Small intestine (tissue), 7 donors: ENCODE data around the gene HSPA12A. TPM values are rescaled to one million over a fixed set of nuclear protein-coding genes. Genes with fewer than 3 reads are reported as not detected.

Source experiments
- DNase-seq, 2 donors: peaks; one replicate each; pipeline versions ENCODE4 v3.0.0 to v3.0.0-alpha.2; 2013
- FAIRE-seq: peaks from 2 replicates; lab custom pipeline; 2012; peaks lifted over from hg19 to GRCh38; lab: Jason Lieb, UNC
- H3K27ac ChIP-seq, 3 donors: one replicate each; pipeline ENCODE4 v1.5.1; 2013; ENCODE audit warnings: low read length in 2 of 3, mild to moderate bottlenecking in 2 of 3, control low read depth in 1 of 3, inconsistent platforms in 1 of 3, low read depth in 1 of 3, moderate library complexity in 1 of 3
- H3K27me3 ChIP-seq, 3 donors: one replicate each; pipeline ENCODE4 v1.6.1; 2013; ENCODE audit warnings: low read length in 3 of 3, inconsistent platforms in 1 of 3; ENCODE audit not compliant: control insufficient read depth in 3 of 3, insufficient read depth in 3 of 3
- H3K36me3 ChIP-seq, 3 donors: one replicate each; pipeline ENCODE4 v1.6.1; 2013; ENCODE audit warnings: low read length in 3 of 3, inconsistent platforms in 1 of 3, low read depth in 1 of 3, mild to moderate bottlenecking in 1 of 3, moderate library complexity in 1 of 3; ENCODE audit not compliant: control insufficient read depth in 3 of 3, insufficient read depth in 2 of 3
- H3K4me1 ChIP-seq, 3 donors: one replicate each; pipeline ENCODE4 v1.6.1; 2013; ENCODE audit warnings: low read length in 2 of 3, inconsistent platforms in 1 of 3, low read depth in 1 of 3, mild to moderate bottlenecking in 1 of 3, moderate library complexity in 1 of 3; ENCODE audit not compliant: control insufficient read depth in 3 of 3, insufficient read depth in 2 of 3
- H3K4me3 ChIP-seq, 3 donors: one replicate each; pipeline ENCODE4 v1.5.1; 2013; ENCODE audit warnings: low read length in 3 of 3, control low read depth in 1 of 3, inconsistent platforms in 1 of 3, low read depth in 1 of 3, mild to moderate bottlenecking in 1 of 3, moderate library complexity in 1 of 3
- H3K9me3 ChIP-seq, 2 donors: one replicate each; pipeline ENCODE4 v1.6.1; 2013; ENCODE audit warnings: low read depth in 1 of 2, low read length in 1 of 2; ENCODE audit not compliant: control insufficient read depth in 2 of 2, insufficient read depth in 1 of 2
- WGBS, 3 donors: extraction: QIAGEN DNeasy Blood & Tissue Kit; methylation state at CpG; one replicate each; pipeline ENCODE4 v1.1.7; 2013; 5-methylcytosine and 5-hydroxymethylcytosine counted together
- polyA plus RNA-seq, 4 donors: library from polyadenylated mRNA; stranded (reverse) in 3 of 4; unstranded in 1 of 4; fragments of 200-250 nt in 3 of 4; fragments of 120-200 nt in 1 of 4; gene quantifications; one replicate each; pipeline versions ENCODE4 v1.2.1 to v1.2.3, GENCODE V29; 2013
- donor health status: healthy with polysubstance abuse.
- donor health status: control.
- donor health status: control.
- donor health status: Bipolar disorder and iron deficiency.
- donor health status: healthy.

HSPA12A gene
- polyA plus RNA-seq, 4 donors: 0.54 to 8.8 (median 2.2) TPM

GRCh38 chr10:116704926-116705325, 37.4 kb downstream of the HSPA12A start:
- no peak overlapping the region for H3K4me3 ChIP-seq
- H3K27me3 ChIP-seq: no peaks in the 10 kb centered on the region
- no peak overlapping the region for H3K27ac ChIP-seq
- peaks cover 0 to 2% (median 0%) of the 10 kb centered on the region in 3 donors for H3K36me3 ChIP-seq
- no peak for DNase-seq
- no peaks in the 10 kb centered on the region for H3K9me3 ChIP-seq
- FAIRE-seq: no peak
- WGBS, 3 donors: 53 to 77% (median 60%) methylated on average over 11 of the region's 11 CpGs
- H3K4me1 ChIP-seq: no peaks in the 10 kb centered on the region

DNA sequence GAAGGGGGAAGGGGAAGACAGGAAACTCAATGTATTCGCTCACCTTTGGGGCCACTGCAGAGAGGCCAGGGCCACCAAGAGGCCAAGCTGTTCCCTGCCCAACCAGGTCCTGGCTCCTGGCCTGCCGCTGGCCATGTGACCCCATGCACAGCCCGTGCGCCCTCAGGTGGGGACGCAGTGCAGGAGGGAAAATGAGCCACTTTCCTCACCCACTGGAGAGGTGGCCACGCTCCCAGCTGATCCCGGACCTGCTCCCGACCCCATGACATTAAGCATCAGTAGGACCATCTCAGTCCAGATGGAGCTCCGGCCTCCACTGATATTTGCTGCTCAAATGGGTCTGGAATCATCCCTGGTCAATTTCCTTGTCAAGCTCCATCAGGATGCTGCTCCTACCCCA, 40.2 kb downstream of the HSPA12A start:
- no peak for FAIRE-seq
- 78 to 84% (median 81%) methylated on average over 9 of the region's 9 CpGs for WGBS, 3 donors
- no peaks in the 10 kb centered on the region for H3K4me1 ChIP-seq
- H3K4me3 ChIP-seq: no peak overlapping the region
- H3K27me3 ChIP-seq: no peaks in the 10 kb centered on the region
- peaks cover 0 to 2% (median 0%) of the 10 kb centered on the region in 3 donors for H3K36me3 ChIP-seq
- no peak overlapping the region for H3K27ac ChIP-seq
- no peaks in the 10 kb centered on the region for H3K9me3 ChIP-seq
- no peak for DNase-seq

DNA sequence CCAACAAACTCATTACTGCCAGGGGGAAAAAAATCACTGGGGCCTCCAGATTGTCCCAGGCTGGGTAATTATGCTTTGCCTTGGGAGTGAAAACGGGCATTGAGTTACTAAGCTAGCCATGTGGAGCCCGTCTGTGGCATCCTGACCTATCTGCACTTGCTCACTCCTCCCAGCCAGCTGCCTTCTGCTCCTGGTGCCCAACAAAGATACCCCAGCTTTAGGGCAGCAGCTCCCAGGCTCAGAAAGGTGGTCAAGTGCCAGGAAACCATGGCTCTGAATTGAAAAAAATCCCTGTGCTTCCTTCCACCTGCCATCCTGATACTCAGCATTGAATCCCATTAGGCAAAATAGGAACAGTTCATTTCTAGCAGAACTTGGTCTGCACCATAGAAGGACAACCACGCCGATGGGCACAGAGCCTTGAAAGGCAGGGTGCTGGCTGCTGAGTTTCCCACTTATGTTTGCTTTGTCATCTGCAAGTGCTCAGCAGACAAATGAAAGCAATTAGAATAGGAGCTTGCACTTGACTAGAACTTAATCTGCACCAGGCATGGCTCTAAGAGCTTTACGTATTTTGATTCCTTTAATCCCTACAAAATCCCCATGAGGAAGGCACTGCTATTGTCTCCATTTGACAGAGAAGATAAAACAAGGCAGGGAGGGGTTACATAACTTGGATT, 42.8 kb downstream of the HSPA12A start:
- FAIRE-seq (no peak), DNase-seq (no peak)
- H3K4me3 ChIP-seq: no peak overlapping the region
- no peaks in the 10 kb centered on the region for H3K9me3 ChIP-seq
- no peaks in the 10 kb centered on the region for H3K27me3 ChIP-seq
- no peak overlapping the region for H3K27ac ChIP-seq
- H3K4me1 ChIP-seq: peaks cover 0 to under 1% (median 0%) of the 10 kb centered on the region in 3 donors
- H3K36me3 ChIP-seq: peaks cover 0 to 2% (median 0%) of the 10 kb centered on the region in 3 donors
- 63 to 74% (median 68%) methylated on average over 5 of the region's 5 CpGs for WGBS, 3 donors

DNA sequence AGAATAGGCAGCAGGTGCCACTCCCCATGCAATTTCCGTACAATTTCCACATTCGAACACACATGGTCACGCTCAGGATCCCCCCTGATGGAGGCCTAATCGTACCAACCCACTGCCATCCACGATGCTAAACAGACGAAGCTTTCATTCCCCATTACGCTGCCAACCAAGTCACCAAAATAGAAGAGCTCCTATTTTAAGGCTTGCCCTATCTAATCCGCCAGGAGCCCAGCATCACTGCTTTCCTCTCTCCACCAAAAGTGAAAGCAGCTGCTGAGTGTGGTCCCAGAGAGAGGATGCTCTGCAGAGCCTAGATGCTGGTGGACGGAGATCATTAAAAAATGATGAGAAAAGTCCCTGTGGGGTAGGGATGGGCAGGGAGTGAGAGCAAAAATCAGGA, 43.3 kb downstream of the HSPA12A start:
- Histone ChIP-seq H3K9me3 (no peaks in the 10 kb centered on the region), H3K27me3 (peaks cover 0 to 4% (median 0%) of the 10 kb centered on the region in 3 donors), H3K36me3 (peaks cover 0 to 2% (median 0%) of the 10 kb centered on the region in 3 donors), H3K4me3 (no peak overlapping the region), H3K27ac (no peak overlapping the region), H3K4me1 (peaks cover 0 to 7% (median 0%) of the 10 kb centered on the region in 3 donors)
- FAIRE-seq: no peak
- WGBS, 3 donors: 79 to 81% (median 80%) methylated on average over 9 of the region's 9 CpGs
- DNase-seq: no peak

DNA sequence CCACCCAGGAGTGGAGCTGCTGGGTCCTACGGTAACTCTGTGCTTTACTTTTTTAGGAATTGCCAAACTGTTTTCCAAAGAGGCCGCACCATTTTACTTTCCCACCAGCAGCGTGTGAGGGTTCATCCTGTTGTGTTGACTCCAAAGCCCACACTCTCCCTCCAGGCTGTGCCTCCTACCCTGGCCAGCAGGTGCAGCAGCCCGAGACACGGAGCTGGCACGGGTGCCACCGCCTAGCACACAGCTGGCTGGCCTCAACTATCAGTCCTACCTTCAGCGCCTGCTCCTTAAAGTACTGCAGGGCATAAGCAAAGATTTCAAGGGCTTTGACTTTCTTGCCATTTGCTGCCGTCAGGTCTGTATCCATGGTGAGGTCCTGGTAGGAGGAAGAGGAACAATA, 44.0 kb downstream of the HSPA12A start:
- FAIRE-seq: no peak
- 61 to 86% (median 67%) methylated on average over 9 of the region's 9 CpGs for WGBS, 3 donors
- no peaks in the 10 kb centered on the region for H3K9me3 ChIP-seq
- H3K4me1 ChIP-seq: peaks cover 0 to 8% (median 0%) of the 10 kb centered on the region in 3 donors
- H3K27ac ChIP-seq: no peak overlapping the region
- no peak overlapping the region for H3K4me3 ChIP-seq
- peaks cover 0 to 6% (median 0%) of the 10 kb centered on the region in 3 donors for H3K27me3 ChIP-seq
- DNase-seq: no peak
- H3K36me3 ChIP-seq: peaks cover 0 to 2% (median 0%) of the 10 kb centered on the region in 3 donors

- FAIRE-seq: no peak
- no peak overlapping the region for H3K27ac ChIP-seq
- WGBS, 3 donors: 73 to 79% (median 78%) methylated on average over 7 of the region's 7 CpGs
- peaks cover 0 to 8% (median 0%) of the 10 kb centered on the region in 3 donors for H3K4me1 ChIP-seq
- peaks cover 0 to 2% (median 0%) of the 10 kb centered on the region in 3 donors for H3K36me3 ChIP-seq
- DNase-seq: no peak
- H3K4me3 ChIP-seq: no peak overlapping the region
- no peaks in the 10 kb centered on the region for H3K9me3 ChIP-seq
- H3K27me3 ChIP-seq: peaks cover 0 to 6% (median 0%) of the 10 kb centered on the region in 3 donors
Measured at GRCh38 chr10:116697816-116698215, 44.5 kb downstream of the HSPA12A start.

- no peak overlapping the region for H3K27ac ChIP-seq
- H3K4me1 ChIP-seq: peaks cover 0 to 8% (median 0%) of the 10 kb centered on the region in 3 donors
- 72 to 87% (median 75%) methylated on average over 1 of the region's 1 CpG for WGBS, 3 donors
- no peak overlapping the region for H3K4me3 ChIP-seq
- DNase-seq (no peak), FAIRE-seq (no peak)
- H3K36me3 ChIP-seq: peaks cover 0 to 2% (median 0%) of the 10 kb centered on the region in 3 donors
- no peaks in the 10 kb centered on the region for H3K9me3 ChIP-seq
- H3K27me3 ChIP-seq: peaks cover 0 to 6% (median 0%) of the 10 kb centered on the region in 3 donors
Measured at GRCh38 chr10:116696919-116697318, 45.4 kb downstream of the HSPA12A start.

- no peaks in the 10 kb centered on the region for H3K36me3 ChIP-seq
- no peak overlapping the region for H3K4me3 ChIP-seq
- no peaks in the 10 kb centered on the region for H3K9me3 ChIP-seq
- FAIRE-seq (no peak), DNase-seq (no peak)
- no peak overlapping the region for H3K27ac ChIP-seq
- H3K27me3 ChIP-seq: peaks cover 0 to 6% (median 0%) of the 10 kb centered on the region in 3 donors
- peaks cover 0 to 8% (median 0%) of the 10 kb centered on the region in 3 donors for H3K4me1 ChIP-seq
- 66 to 76% (median 70%) methylated on average over 3 of the region's 3 CpGs for WGBS, 3 donors
Measured at GRCh38 chr10:116694927-116695268, 47.5 kb downstream of the HSPA12A start.
